Islet of Langerhans (tissue), 1 donor: ENCODE data around the gene PSMB7.
"Not testable (repeated sequence)": the region's sequence is repeated elsewhere in the genome, so short reads cannot be mapped to it uniquely, and the experiment has no call there.

ENCODE experiments used
- FAIRE-seq: peaks from one replicate; lab custom pipeline; 2011; peaks lifted over from hg19 to GRCh38; lab: Jason Lieb, UNC

Gene PSMB7

DNA sequence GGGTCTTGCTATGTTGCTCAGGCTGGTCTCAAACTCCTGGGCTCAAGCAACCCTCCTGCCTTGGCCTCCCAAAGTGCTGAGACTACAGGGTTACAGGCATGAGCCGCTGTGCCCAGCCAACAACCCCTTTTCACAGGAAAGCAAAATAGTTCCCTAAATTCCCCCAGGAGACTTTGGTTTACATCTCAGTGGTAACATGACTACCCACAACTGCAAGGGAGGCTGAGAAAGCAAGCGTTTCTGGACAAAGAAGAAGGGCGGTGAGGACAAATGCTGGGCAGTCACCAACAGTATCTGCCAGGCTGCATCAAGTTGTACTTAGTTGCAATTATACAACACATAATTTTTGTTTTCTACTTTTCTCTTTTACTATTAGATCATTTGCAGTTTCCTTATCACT is 27.6 kb upstream of the PSMB7 start:
- FAIRE-seq, result no peak

DNA sequence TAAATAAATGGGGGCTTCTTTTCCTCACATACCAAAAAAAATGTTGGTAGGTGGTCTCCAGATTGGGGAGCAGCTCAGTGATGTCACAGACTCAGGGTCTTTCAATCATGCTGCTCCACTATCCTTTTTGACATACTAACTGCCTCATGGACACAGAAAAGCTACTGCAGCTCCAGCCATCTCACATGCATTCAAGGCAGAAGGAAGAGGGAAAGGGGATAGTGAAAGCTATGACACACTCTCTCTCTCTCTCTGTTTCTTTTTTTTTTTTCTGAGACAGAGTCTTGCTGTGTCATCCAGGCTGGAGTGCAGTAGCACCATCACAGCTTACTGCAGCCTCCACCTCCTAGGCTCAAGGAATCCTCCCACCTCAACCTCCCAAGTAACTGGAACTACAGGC is 27.1 kb upstream of the PSMB7 start:
- no peak for FAIRE-seq

- FAIRE-seq, result no peak
Observed at GRCh38 chr9:124441291-124441690, 26.0 kb upstream of the PSMB7 start.

GRCh38 chr9:124440786-124441185 is 25.5 kb upstream of the PSMB7 start:
- FAIRE-seq, result no peak

- no peak for FAIRE-seq
Observed at GRCh38 chr9:124439686-124440243, 24.5 kb upstream of the PSMB7 start.

DNA sequence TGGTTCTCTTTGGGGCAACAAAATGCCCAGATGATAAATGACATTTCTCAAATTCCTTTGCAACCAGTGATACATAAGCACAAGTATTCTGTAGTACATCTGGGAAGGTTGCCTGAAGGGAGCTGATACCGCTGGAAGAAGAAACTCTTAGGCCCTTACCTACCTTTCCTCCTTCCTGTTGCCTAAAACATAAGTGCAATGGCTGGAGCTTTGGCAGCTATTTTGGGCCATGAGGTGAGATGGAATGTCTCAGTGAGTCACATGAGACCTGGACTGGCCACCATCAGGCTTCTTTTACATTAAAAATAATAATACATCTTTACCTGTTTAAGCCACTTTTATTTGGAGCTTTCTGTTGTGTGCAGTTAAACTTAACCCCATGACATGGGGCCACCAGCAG is 23.8 kb upstream of the PSMB7 start:
- FAIRE-seq, result no peak

DNA sequence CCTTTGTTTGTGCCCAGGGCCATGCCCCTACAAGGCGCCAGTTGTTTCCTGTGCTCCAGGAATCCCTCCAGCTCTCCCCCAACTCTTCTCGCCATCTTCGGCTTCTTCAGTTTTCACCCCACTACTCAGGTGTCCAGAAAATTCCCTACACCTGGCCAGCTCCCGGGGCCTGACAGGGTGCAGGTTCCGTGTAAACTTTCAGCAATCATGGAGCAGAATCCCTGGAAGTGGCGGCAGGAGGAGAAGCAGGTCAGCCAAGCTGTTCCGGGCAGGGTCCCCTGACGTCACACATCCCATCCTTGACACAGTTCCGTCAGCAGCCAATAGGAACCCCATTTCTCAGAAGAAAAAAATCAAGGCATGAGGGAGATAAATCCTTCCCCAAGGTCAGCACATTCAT is 22.8 kb upstream of the PSMB7 start:
- no peak for FAIRE-seq

DNA sequence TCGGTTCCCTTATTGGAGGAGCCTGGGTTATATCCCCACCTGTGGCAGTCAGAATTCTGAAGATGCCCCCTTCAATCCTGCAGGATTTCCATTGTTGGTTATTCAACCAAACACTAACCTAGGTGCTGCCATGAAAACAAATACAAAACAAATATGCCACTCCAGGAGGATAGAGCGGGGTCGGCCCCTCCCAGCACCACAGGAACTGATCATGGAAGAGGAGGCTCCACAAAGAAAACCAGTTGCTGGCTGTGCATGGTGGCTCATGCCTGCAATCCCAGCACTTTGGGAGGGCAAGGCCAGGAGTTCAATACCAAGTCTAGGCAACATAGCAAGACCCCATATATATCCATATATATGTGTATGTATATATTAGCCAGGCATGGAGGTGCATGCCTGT is 21.8 kb upstream of the PSMB7 start:
- no peak for FAIRE-seq

- no peak for FAIRE-seq
Observed at GRCh38 chr9:124436320-124436719, 21.1 kb upstream of the PSMB7 start.

- FAIRE-seq, result no peak
Observed at GRCh38 chr9:124429530-124429867, 14.3 kb upstream of the PSMB7 start.

DNA sequence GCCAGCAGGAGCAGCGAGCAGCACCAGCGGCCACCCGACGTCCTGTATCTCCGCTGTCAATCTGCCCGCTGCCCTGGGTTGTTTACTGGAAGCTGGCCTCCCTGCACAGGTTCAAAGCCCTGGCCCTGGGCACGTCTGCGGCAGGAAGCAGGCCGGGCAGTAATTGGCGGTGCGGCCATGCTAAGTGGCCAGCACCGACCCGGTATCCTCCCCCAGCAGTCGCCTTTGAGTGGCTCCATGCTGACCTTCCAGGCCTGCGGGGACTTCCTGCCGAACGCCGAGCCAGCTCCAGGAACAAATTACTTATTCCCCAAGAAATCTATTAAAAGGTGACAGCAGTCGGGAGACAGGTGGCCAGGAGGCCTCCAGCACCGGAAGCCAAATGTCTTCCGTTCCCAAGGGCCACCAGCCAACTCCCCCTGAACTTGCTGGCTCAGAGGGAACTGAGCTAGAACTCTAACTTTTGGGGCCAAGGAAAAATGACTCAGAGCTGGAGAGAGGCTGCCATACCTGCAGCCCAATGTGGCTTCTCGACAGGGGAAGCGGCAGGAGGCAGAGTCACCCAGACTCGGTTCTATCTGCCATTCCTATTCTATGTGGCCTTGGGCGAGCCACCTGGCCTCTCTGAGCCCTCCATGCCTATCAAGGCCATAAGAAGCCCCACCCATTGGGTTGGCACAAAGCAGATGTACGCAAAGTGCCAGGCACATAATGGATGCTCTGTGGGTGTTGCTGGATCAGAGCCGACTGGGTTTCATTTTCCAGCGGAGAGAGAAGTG is 13.7 kb upstream of the PSMB7 start:
- FAIRE-seq, result no peak

DNA sequence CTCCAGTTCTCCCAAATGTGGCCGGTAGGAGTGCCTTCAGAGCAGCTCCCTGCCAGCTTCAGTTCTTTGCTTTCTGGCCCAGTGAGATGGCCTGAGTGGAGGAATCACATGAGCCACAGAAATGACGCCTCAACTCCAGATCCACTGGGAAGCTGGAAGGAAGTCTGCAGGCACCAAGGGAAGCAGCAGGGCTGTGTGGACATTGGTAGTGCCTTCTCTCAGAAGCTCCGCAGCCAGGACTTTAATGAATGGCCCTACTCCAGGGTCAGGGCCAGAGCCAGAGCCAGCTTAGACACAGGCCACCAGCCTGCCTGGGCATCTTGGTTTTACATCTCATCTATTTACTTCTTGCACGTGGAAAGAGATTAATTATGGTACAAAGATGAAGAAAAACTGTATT is 12.0 kb upstream of the PSMB7 start:
- FAIRE-seq, result no peak

DNA sequence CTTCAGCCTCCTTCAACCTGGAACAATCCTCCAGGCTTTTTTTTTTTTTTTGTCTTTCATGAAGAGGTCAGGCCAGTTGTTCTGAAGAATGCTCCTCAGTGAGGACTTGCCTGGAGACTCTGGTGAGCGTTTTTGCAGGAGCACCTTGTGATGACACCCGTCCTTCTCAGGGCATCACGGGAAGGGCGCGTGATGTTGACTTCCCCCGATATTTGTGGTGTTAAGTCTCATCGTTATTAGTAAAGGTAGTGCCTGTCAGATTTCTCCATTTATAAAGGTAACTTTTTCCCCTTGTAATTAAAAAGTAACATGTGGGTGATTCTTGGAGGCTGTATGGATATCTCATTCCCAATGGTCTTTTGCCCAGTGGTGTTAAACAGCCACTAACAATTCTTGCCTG is 11.1 kb upstream of the PSMB7 start:
- no peak for FAIRE-seq

- not testable (repeated sequence) for FAIRE-seq
Observed at GRCh38 chr9:124425733-124426132, 10.5 kb upstream of the PSMB7 start.

GRCh38 chr9:124423591-124423990 is 8.3 kb upstream of the PSMB7 start:
- FAIRE-seq, result no peak

- FAIRE-seq, result no peak
Observed at GRCh38 chr9:124423155-124423554, 7.9 kb upstream of the PSMB7 start.

DNA sequence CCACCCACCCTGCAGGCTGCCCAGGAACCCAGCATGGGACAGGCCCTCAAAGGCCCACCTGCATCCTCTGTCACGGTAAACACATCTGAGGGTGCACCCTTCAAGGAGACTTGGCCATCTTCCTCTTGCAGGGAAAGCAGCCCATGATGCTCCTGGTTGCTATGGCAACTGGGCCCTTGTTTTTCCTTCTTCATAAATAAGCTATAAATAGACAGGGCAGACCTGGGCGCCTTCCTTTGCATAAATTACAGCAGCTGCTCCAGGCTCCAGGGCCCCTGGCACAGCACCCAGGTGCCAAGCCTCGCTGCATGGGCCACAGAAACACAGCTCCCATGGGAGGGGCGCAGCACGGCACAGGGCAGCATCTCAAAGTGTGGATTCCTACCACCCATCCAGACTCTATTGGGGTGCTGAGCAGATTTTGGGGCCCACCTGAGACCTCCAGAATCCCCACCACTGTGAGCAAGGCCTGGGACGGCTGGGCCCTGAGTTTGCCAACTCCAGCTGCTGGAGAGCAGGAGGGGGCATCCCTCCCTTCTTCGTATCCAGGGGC is 5.8 kb upstream of the PSMB7 start:
- no peak for FAIRE-seq

- no peak for FAIRE-seq
Observed at GRCh38 chr9:124419832-124420489, 4.7 kb upstream of the PSMB7 start.

DNA sequence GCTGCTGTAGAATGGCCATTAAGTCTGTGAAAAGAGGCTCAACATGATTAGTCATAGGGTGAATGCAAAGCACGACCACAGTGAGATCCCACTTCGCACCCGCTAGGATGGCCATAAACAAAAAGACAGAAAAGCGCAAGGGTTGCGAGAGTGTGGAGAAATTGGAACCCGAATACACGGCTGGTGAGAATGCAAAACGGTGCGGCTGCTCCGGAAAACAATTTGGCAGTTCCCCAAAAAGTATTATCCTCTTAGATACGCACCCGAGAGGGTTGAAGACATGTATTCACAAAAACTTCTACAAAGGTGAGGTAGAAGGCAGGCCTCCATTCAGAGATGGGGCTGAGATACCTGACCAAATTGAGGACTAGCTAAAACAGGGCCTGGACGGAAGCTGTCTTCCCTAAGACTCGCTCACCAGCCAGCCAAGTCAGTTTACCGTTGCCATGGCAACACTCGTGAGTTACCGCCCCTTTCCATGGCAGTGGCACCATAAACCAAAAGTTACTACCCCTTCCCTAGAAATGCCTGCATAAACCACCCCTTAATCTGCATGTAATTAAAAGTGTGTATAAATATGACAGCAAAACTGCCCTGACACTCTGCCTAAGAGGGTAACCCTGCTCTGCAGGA is 726 bp upstream of the PSMB7 start:
- no peak for FAIRE-seq

DNA sequence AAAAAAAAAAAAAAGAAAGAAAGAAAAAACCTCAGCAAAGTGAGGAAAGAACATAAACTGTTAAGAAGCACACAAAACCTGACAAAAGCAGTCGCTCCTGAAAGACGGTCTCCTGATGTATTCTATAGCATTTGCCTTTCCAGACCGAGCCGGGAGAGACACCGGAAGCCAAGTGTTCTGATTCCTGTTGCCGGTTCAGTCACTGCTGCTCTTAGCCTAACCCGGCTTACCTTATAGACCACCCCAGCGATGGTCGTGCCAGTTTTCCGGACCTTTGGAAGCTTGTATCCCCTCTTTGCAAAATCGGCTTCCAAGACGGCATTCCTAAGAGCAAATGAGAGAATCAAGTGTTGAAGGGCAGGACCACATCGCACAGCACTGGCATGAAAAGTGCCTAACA is 630 bp downstream of the PSMB7 start:
- no peak for FAIRE-seq

DNA sequence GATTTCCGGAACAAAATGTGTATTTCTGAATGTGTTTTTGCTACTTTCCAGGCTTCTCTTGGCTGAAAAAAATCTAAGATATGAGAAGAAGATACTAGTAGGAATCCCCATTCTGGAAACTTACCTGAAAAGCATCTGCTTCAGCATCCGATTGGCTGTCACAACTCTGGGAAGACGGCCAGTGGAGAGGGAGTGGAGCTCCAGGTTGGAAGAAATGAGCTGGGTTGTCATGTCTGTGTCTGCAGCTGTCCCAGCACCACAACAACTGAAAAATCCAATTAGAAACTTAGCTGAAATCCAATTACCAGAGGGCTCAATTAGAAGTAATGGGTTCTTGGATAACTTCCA is 3.0 kb downstream of the PSMB7 start:
- no peak for FAIRE-seq

- no peak for FAIRE-seq
Observed at GRCh38 chr9:124411514-124412227, 3.6 kb downstream of the PSMB7 start.
